Heart left ventricle (tissue), 13 donors: ENCODE results near the gene CNTLN.

Experiments
- POLR2A ChIP-seq, 2 donors: fragments of 450-650 bp; IDR thresholded peaks; one replicate each; pipeline ENCODE4 v1.6.1; 2017; ENCODE audit warnings: antibody characterized with exemption in 2 of 2, mild to moderate bottlenecking in 2 of 2, moderate library complexity in 2 of 2
- TF ChIP-seq, protein P1 (sequence below), 12 donors: fragments of 200-600 bp; sonication (generic) in 4 of 12; IDR thresholded peaks; one replicate each; pipeline versions ENCODE4 v1.5.0 to v1.8.0; 2018 to 2022; ENCODE audit warnings: antibody characterized with exemption in 12 of 12, mild to moderate bottlenecking in 5 of 12
- donor health status: ischemic (EF 13 %, LVEDD 7.1; RV severe dilation, severe dysfunction).
- donor health status: DM: no; HTN: yes; CAD: no.
- donor health status: DM: no; HTN: no; CAD: no.
- donor health status: ischemic (EF 25% LVEDD 6.9; RV normal size, moderate dysfunction).
- donor health status: ischemic (EF 25% LVEDD 5.7; RV mildly dilated, moderate dysfunction).
- donor health status: ischemic (EF 35%, LVEDD 5.7; RV mildly dilated, moderate dysfunction).
- donor health status: nonischemic (EF 11% LVEDD 7.7; RV severe dilation, severe dysfunction).
- donor health status: DM: yes; HTN: yes; CAD: no.
- donor health status: PGD.
- donor health status: ischemic (EF 29% LVEDD 5.4; RV normal size, mild dysfunction).
- donor health status: nonischemic (EF 23%, LVEDD 6.1; RV moderate dilation, normal function).

DNA sequence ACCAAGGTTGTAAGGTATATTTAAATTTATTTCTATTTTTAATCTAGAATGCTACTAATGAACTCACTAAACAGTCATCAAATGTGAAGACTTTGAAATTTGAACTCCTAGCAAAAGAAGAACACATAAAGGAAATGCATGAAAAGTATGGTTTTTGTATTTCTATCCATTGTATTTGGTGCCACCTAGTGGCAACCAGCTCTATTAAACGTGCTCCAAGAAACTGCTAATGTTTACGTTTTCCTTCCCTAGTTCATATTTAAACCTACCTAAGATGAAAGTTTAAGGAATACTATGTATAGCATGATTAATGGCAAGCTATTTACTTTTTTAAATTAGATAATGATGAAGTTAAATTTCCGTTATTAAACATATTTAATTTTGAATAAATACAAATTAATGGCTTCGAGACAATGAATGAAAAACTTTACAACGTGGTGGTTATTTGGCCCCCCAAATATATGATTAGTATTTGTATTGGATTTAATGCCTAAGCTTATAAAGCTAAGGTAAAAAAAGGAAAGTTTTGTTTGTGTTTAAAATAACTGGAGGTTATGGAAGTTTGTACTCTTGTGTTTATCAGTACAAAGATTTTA, 328.1 kb downstream of the CNTLN start:
- TF ChIP-seq, protein P1, sequence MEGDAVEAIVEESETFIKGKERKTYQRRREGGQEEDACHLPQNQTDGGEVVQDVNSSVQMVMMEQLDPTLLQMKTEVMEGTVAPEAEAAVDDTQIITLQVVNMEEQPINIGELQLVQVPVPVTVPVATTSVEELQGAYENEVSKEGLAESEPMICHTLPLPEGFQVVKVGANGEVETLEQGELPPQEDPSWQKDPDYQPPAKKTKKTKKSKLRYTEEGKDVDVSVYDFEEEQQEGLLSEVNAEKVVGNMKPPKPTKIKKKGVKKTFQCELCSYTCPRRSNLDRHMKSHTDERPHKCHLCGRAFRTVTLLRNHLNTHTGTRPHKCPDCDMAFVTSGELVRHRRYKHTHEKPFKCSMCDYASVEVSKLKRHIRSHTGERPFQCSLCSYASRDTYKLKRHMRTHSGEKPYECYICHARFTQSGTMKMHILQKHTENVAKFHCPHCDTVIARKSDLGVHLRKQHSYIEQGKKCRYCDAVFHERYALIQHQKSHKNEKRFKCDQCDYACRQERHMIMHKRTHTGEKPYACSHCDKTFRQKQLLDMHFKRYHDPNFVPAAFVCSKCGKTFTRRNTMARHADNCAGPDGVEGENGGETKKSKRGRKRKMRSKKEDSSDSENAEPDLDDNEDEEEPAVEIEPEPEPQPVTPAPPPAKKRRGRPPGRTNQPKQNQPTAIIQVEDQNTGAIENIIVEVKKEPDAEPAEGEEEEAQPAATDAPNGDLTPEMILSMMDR (IDR thresholded peaks at IDR 0.05) = peak; percentile 51 to 88 (median 72)
- no peak for TF ChIP-seq POLR2A (IDR thresholded peaks at IDR 0.05)
